Sigmoid colon (tissue), 4 donors: ENCODE data around the gene LDB2.

ENCODE experiments used
- CTCF ChIP-seq, 4 experiments: fragments of 450-650 bp in 3 of 4; fragments of 200-600 bp in 1 of 4; IDR thresholded peaks; one replicate each; pipeline ENCODE4 v1.5.1; 2016 to 2019; ENCODE audit warnings: antibody characterized with exemption in 4 of 4, mild to moderate bottlenecking in 3 of 4, moderate library complexity in 2 of 4
- POLR2A ChIP-seq, 2 donors: fragments of 450-650 bp; IDR thresholded peaks; one replicate each; pipeline ENCODE4 v1.6.1; 2016; ENCODE audit warnings: antibody characterized with exemption in 2 of 2, mild to moderate bottlenecking in 2 of 2, moderate library complexity in 2 of 2
- POLR2AphosphoS5 ChIP-seq, 4 donors: sonication (generic); formaldehyde crosslinking; IDR thresholded peaks; one replicate each; pipeline ENCODE4 v1.6.1; 2017; ENCODE audit warnings: antibody characterized with exemption in 4 of 4

- no peak for TF ChIP-seq CTCF (IDR thresholded peaks at IDR 0.05)
- no peak for TF ChIP-seq POLR2A (IDR thresholded peaks at IDR 0.05)
- TF ChIP-seq POLR2AphosphoS5 (IDR thresholded peaks at IDR 0.05): no peak
Observed at GRCh38 chr4:16467061-16467460, 431.4 kb downstream of the LDB2 start.
